GM19099 (cell line): ENCODE data around the gene TENM4.

ENCODE experiments used
- POLR2A ChIP-seq: IDR thresholded peaks from 3 replicates; pipeline ENCODE4 v1.6.1; 2011; ENCODE audit warnings: low read depth; ENCODE audit not compliant: insufficient read length; ENCODE audit errors: extremely low read depth

The TENM4 gene

DNA sequence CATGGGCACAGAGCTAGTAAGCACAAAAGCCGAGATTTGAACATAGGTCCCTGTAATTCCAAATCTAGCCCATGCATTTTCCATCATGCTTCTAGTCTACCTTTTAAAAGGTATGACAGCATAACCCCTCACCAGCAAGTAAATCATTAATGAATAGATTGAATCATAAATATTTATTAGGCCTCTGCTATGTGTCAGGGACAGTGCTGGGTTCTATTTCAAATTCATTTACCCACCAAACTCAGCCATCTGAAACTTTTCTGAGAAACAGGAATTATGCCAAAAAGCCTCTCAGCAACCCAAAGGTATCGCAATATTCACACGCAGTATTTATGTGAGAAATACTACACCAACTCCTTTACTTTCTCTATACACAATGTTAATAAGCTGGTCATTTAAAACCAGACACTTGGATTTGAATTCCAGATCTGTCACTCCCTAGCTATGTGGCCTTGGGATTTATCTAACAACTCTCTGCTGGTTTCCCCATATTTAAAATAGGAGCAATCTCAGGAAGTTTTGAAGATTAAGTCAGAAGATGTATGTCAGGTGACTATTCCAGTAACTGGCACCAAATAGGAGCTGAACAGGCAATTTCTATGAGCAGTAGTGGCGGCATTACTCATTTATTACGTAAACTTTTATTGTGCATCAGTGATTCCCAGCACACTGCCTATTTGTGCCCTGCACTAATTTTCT, 191.4 kb downstream of the TENM4 start:
- no peak for TF ChIP-seq POLR2A

DNA sequence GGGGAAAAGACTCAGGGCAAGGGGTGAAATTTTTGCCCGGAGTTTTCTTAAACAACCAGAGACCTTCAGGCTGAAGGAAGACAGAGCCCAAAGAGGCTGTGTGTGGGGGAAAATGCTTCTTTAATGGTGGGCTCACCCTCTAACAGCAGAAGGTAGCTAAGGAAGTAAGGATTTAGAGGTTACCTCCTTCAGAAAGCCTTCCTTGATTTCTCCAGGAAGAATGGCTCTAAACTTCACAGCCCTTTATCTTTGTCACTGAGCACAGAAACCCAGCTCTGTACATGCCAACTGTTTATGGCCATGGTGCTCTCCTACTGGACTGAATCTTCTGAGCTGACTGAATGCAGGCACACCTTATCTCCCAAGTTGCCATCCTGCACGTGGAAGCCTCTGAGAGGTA, 196.0 kb downstream of the TENM4 start:
- TF ChIP-seq POLR2A = no peak

DNA sequence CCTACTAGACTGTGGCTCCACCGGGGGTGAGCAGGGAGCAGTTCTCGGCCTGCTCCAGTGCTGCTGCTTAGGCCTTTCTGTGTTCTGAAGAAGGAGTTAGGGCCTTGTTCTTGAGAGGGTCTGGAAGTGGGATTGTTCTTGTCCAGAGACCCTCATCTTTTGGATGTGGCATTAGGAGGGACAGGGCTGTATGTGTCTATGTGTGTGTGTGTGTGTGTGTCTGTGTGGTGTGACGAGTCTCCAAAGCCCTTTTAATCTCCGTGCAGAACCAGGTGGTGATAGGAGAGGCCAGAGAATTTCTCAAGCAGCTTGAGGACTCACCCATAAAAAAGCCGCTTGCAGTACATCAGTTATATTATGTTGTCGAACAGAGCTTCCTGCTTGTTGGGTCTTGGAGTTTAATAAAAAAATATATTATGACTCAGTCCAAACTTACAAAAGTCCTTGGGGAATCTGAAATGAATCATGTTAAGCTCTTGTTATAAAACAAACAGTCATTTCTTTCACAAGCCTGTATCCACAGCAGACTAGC, 196.5 kb downstream of the TENM4 start:
- TF ChIP-seq POLR2A = no peak

DNA sequence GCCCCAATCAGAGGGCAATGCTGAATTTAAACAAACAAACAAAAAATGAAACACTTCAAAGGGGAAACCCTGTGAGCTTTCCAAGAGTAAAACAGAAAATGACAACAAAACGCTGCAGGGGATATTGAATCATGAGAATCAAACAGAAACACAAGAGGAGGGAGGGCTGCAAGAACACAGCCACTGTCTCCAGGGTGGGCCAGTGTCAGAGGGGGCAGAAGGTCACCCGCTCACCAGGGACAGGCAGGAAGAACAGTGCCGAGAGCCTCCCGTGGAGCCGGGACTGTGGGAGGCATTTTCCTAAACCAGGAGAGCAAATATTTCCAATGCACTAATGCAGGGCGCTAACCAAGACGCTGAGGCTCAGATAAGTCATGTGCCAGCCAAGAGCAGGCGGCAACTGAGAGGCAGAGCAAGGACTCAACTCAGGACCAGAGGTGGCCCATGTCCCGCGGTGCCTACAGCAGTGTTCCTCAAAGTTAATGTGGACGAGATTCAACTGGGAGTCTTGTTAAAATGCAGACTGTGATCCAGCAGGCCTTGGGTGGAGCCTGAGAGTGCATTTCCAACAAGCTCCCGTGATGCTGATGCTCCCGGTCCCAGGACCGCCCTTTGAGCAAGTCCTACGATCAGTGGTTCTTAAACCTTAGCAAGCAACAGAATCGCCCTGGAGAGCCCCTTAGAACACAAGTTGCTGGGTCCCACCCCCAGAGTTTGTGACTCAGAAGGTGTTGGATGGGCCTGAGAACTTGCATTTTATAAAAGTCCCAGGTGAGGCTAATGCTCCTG, 197.2 kb downstream of the TENM4 start:
- no peak for TF ChIP-seq POLR2A

DNA sequence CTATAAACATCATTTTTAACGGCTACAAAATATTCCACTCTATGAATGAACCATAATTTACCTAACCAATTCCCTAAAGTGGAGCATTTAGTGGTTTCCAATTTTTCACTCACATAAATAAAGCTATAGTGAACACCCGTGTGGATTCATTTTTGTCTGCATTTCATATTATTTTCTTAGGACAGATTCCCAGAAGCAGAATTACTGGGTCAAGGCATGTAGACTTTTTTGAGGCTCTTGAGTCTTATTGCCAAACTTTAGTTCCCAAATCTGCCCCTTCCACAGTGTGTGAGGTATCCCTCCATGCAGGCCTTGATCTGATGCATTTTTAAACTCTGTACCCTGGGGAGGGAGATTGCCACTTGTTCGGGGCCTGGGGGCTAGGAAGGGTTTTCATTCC, 198.2 kb downstream of the TENM4 start:
- TF ChIP-seq POLR2A = no peak

DNA sequence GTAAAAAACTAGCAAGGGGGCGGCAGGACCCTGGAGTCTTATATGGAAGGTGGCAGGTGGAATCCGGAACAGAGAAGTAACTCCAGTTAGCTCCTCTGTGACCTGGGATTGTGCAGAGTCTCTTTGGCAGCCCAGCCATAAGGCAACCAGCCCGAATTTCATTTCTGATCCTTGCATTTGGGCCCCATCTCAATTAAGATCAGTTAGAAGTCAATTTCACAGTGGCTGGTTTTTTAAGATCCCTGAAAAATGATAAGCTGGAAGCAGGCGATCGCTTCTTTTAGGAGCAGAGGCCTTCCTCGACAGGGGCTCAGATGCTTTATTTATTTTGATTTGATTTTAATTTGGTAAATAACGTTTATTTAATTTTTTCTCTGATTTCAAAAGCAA, 199.0 kb downstream of the TENM4 start:
- TF ChIP-seq POLR2A = no peak

DNA sequence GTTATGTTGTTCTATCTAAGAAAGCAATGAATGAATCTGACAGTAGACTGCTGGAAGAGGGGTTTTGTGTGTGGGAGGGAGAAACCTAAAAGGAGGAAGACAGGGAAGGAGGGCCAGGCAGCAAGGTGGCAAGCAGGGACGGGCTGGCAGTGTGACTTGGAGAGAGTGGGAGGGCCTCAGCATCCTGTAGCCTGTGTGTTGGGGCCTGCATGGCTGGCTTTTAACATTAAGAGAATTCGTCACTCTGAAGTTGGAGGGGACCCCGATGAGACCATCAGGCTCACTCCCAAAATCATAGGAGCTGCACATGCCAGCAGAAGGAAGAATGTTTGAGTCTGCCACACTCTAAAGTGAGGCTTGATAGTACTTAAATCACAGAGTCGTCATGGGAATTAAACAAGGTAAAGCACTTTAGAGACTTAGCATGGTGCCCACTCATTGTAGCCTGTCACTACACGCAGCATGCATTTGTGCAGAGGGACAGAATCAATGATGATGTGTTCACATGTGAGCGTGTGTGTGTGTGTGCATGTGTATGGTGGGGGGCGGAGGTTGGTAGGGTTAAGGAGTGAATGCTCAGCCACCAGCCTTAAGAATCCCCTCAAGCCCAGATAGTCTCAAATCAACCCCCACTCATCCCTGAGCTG, 199.5 kb downstream of the TENM4 start:
- TF ChIP-seq POLR2A = no peak

DNA sequence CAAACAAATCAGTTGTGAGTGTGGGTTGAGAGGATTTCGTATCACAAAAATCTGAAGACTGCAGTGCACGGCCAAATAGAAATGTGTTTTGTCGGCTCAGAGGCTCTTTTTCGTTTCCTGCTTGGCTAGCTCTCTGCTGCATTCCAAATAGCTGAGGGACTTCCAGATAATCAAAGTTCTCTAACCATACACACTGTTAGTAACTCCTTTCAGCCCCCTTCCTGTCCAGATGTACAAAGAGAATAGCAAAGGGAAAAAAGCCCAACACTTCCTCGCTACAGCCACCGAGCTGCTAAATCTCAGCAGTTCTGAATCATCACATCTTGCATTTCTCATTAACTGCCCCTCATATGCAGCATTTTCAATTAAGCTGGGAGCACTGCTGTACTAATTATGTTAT, 203.1 kb downstream of the TENM4 start:
- no peak for TF ChIP-seq POLR2A

DNA sequence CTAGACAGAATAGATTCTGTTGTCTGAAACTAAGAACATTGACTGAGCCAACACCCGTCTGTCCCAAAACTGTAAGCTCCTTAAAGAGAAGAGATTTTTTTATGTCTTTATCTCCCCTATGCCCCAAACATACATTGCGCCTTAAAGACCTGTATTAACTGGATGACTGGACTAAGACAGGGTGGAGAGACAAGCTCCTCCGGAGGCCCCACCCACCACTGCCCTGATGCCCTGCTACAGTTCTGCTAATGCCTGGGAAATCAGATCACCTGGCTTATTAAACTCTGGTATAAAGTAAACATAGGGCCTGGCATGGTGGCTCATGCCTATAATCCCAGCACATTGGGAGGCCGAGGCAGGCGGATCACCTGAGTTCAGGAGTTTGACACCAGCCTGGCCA, 203.7 kb downstream of the TENM4 start:
- no peak for TF ChIP-seq POLR2A

DNA sequence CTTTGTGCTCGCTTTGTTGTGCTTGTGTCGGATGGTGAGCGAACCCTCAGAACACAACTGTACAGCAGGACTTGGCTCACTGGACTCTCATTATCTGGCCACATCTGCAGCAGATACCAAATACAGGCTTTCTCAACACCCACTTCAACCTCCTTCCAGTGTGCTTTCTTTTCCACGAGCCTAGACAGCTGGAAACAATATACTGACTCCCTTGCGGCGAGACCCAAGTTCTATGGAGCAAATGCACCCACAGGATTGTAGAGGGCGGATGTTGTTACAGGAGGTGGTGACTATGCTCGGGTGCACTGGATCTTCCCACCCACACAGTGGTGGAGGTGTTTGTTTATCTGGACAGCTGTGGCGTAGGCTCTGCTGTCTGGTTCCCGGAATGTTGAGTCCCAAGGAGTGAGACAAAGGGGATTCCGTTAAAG, 204.3 kb downstream of the TENM4 start:
- no peak for TF ChIP-seq POLR2A

DNA sequence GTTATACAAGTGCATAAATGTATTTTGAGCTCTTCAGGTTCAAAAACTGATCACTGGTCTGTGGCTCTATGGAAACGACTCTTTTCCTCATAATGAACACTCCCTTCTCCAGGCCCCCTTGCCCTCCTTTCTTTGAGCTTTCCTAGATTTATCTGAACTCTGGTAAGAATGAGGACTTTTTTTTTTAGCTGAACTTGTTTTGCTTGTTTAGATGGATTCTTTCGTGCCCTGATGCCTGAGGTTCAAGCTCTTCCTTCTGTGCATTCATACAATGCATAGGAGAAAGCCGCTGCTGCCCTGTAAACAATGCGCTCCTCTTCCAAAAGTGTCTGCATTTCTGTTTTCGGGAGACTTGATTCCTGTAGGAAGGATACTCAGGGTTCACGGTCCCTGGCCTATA, 205.1 kb downstream of the TENM4 start:
- TF ChIP-seq POLR2A = no peak

DNA sequence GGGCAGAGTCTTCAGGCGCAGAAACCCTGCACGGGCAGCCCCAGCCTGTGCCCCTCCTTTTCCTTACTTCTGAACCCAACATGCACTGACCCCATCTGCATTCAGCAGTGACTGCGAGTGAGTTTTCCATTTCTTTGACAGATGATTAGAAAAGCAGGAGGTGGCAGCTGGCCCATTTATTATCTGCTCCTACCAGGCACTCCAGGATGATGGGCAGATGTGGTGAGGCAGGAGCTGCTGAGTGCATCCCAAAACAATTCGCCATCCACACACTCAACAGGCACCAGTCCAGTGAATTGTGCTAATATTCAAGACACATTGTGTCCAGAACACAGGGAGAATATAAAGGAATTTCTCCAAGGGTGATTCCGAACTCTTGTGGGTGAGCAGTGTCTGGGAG, 208.5 kb downstream of the TENM4 start:
- no peak for TF ChIP-seq POLR2A

DNA sequence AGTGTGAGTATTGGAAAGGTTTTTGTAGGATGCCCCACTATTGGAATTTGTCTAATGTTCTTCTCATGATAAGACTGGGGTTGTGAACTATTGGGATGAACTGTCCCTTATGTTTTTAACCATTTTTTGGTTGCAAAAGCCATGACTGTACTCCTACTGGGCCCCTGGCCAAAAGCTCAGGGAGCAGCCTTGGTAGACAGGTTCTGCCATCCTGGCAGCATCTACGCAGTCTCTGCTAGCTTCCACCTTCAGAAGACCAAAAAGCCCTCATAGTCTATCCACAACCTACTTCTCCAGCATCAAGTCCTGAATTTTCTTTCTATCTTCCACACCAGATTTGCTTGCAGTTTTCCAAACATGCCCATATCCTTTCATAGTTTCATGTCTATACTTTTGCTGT, 211.8 kb downstream of the TENM4 start:
- no peak for TF ChIP-seq POLR2A

DNA sequence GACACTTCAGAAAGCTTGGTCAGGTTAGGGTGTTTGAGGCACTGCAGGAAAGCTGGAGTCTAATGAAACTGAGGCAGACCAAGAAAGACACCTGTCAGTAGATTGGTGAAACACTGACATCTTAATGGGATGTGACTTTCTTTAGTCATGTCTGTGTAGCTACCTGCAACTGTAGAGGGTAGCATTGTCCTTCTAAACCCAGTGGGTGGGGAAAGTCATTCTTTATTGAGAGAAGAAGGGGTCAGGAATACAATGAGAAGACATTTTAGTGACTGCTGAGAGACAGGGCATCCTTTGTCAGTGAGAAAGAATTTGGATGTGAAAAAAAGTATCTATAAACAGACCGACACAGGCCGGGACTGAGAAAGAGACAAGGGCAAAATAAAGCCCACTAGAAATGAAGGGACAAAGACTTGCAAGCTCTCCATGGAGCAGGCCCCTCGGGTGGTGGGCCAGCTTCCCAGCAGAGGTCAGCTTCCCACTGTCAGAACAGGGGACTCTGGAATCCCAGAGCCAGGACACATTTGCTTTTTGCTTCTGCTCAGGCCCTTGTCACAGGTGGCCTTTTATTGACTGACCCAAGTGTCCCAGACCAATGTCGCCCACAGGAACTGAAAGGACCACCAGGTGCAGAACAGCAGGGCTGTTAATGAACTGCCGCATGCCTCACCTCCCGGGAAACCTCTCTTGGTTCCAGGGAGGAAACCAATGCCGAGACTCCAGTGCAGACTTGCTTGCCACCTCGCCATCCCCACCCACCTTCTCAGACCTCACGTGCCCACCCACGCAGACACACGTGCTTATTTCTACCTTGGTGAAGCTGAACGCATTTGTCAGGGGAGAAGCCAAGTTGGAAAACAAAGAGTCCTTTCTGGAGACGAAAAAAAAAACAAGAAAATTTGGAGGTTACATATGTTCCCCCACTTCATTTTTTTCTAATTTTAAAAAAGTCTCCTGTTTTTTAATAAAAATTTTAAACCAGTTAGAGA, 212.8 kb downstream of the TENM4 start:
- TF ChIP-seq POLR2A = no peak
